ENCODE data around the gene STAB1. TPM values are rescaled to one million over a fixed set of nuclear protein-coding genes. Genes with fewer than 3 reads are reported as not detected.
A peak's percentile ranks its signal among the peaks of the same experiment; 100 is the strongest.

The STAB1 gene
- total and polyA plus RNA-seq, 2 of the 13 experiments (the other 11 are each of a cell fraction or from before 2014, with no cell fraction given) = 0.09 to 0.34 TPM

DNA sequence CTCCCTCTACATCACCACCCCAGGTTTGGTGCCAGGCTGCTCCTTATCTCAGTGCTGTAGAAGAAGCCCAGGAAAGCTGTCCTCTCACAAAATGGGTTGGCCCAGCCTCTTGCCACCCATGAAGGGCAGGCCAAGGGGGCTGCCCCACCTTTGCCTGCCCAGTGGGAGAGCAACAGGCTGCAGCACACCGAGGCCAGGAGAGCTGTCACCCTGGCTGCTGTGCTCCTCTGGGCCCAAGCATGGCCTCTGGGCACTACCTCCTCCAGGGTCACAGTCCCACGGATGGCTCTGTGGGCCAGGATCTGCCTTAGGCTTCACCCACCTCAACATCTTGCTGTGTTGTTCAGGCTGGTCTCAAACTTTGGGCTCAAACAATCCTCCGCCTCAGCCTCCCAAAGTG lies 6.4 kb upstream of the STAB1 start (continued):
- TF ChIP-seq, protein P1, sequence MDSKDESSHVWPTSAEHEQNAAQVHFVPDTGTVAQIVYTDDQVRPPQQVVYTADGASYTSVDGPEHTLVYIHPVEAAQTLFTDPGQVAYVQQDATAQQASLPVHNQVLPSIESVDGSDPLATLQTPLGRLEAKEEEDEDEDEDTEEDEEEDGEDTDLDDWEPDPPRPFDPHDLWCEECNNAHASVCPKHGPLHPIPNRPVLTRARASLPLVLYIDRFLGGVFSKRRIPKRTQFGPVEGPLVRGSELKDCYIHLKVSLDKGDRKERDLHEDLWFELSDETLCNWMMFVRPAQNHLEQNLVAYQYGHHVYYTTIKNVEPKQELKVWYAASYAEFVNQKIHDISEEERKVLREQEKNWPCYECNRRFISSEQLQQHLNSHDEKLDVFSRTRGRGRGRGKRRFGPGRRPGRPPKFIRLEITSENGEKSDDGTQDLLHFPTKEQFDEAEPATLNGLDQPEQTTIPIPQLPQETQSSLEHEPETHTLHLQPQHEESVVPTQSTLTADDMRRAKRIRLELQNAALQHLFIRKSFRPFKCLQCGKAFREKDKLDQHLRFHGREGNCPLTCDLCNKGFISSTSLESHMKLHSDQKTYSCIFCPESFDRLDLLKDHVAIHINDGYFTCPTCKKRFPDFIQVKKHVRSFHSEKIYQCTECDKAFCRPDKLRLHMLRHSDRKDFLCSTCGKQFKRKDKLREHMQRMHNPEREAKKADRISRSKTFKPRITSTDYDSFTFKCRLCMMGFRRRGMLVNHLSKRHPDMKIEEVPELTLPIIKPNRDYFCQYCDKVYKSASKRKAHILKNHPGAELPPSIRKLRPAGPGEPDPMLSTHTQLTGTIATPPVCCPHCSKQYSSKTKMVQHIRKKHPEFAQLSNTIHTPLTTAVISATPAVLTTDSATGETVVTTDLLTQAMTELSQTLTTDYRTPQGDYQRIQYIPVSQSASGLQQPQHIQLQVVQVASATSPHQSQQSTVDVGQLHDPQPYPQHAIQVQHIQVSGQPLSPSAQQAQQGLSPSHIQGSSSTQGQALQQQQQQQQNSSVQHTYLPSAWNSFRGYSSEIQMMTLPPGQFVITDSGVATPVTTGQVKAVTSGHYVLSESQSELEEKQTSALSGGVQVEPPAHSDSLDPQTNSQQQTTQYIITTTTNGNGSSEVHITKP (CRISPR knock-in tag; IDR thresholded peaks at IDR 0.05; ENCODE audit: low read depth) = no peak
- TF ChIP-seq TBP (CRISPR knock-in tag; IDR thresholded peaks at IDR 0.05) (no peak), ZNF230 (CRISPR knock-in tag; IDR thresholded peaks at IDR 0.05) (no peak)

DNA sequence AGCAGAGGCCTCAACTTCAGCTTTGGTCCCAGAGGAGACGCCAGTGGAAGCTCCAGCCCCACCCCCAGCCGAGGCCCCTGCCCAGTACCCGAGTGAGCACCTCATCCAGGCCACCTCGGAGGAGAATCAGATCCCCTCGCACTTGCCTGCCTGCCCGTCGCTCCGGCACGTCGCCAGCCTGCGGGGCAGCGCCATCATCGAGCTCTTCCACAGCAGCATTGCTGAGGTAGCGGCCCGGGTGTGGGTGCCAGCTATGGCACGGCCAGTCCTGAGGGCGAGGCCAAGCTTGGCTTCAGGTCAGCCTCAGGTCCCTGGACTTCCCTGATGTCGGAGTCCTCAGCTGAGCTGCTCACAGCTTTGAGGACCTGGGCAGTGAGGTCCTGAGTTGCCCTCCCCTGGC lies 5.7 kb upstream of the STAB1 start:
- intact Hi-C loops (cut with micrococcal nuclease; ENCODE audit: unreplicated experiment) = no loop called here
- POLR2A ChIA-PET = no interaction called here
- no peak overlapping the region for H3K27ac ChIP-seq (ENCODE audit: extremely low read length, insufficient read depth, low read length)
- H3K4me1 ChIP-seq (ENCODE audit: insufficient read depth, low read length) = no peaks in the 10 kb centered on the region
- no peaks in the 10 kb centered on the region; the same call in 1 of the 2 replicates for H4K20me1 ChIP-seq (ENCODE audit: insufficient read depth, low read length)
- no peak for ATAC-seq
- in situ Hi-C loops (cut with HindIII; ENCODE audit: extremely low pct_ligation_motif_present, low pct_unique_long_range_greater_than_20kb) = no loop called here
- TF ChIP-seq ZC3H13 (CRISPR knock-in tag; IDR thresholded peaks at IDR 0.05) (0 out of 2 replicates have a peak, but pooled peaks have one; percentile 12), ZBTB3 (CRISPR knock-in tag; IDR thresholded peaks at IDR 0.05; ENCODE audit: borderline replicate concordance, low read depth) (no peak)
- DNase-seq (ENCODE audit: low spot score) = no peak
- WGBS (ENCODE audit: low lambda C conversion rate) = 94% methylated on average over 6 of the region's 18 CpGs
- H3K9me3 ChIP-seq (ENCODE audit: low read length) = no peaks in the 10 kb centered on the region
- H3K9ac ChIP-seq (ENCODE audit: insufficient read depth, low read depth, low read length) = no peak overlapping the region
- no peak overlapping the region for H3K4me2 ChIP-seq (ENCODE audit: low read depth, low read length)
- H3K4me3 ChIP-seq (replicated peaks in 1 of 3; ENCODE audit: insufficient read depth in 1 of 3, low read depth in 2 of 3, low read length in 3 of 3) = no peak overlapping the region
- CTCF ChIA-PET (ENCODE audit: low intra/inter-chr PET ratio, low total read pairs) = no interaction called here
- no peaks in the 10 kb centered on the region for H3K79me2 ChIP-seq (ENCODE audit: insufficient read depth, low read length)
- BruUV-seq (replicated peaks) = no TSS peak
- H3K36me3 ChIP-seq (replicated peaks in 1 of 2; ENCODE audit: control insufficient read depth in 1 of 2, insufficient read depth in 2 of 2, low read length in 2 of 2) = peaks cover 18 to 41% of the 10 kb centered on the region in 2 experiments
- no peak overlapping the region for H2AFZ ChIP-seq (ENCODE audit: low read length)
- H3K27me3 ChIP-seq (ENCODE audit: control insufficient read depth in 1 of 2, insufficient read depth in 2 of 2, low read length in 2 of 2) = no peaks in the 10 kb centered on the region
- no peak for FAIRE-seq

Data from HepG2 (cell line).